OCI-LY7 (cell line): ENCODE measurements around the gene KSR1.

ENCODE experiments used
- EZH2phosphoT487 ChIP-seq: fragments of 200-600 bp; sonication (generic); IDR thresholded peaks from 2 replicates; pipeline ENCODE4 v1.6.1; 2018; ENCODE audit warnings: low read depth, borderline replicate concordance, mild to moderate bottlenecking, mixed run types, antibody characterized with exemption, low read length, moderate library complexity, mixed read lengths
- TF ChIP-seq, protein P1 (sequence below): fragments of 200-600 bp; sonication (generic); conservative IDR thresholded peaks from 2 replicates; pipeline ENCODE4 v1.5.1; 2014; ENCODE audit warnings: mild to moderate bottlenecking, antibody characterized with exemption, low read length, moderate library complexity, mixed read lengths

DNA sequence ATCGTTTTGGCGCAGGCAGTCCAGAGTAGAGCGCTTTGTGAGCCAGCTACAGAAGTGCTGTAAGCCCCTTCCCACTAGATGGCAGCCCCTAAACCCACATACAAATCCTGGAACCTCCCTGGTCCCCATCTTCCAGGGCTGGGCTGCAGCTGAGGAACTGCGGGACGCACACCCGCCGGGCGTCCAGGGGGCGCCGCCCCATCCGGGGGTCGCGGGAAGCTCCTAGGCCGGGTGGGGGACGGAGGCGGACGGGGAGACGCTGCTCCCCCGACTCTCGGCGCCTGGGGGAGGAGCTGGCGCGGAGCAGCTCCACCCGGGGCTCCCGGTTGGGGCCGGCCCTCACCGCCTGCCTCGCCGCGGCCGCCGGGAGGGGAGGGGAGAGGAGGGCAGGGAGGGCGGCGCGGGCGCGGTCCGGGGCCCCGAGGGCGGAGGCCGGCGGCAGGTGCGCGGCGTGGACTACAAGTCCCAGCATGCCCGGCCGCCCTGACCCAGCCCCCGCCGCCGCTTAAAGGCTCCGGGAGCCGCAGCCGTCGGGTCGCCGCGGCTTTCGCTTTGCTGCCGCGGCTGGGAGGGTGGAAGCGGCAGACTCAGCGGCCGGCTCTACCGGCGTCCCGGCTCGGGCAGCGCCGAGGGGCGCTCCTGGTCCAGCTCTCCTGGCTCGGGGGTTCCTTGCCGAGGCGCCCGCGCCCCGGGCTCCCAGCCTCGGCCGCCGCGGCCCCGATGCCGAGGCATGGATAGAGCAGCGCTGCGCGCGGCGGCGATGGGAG is at the start of gene KSR1:
- TF ChIP-seq, protein P1, sequence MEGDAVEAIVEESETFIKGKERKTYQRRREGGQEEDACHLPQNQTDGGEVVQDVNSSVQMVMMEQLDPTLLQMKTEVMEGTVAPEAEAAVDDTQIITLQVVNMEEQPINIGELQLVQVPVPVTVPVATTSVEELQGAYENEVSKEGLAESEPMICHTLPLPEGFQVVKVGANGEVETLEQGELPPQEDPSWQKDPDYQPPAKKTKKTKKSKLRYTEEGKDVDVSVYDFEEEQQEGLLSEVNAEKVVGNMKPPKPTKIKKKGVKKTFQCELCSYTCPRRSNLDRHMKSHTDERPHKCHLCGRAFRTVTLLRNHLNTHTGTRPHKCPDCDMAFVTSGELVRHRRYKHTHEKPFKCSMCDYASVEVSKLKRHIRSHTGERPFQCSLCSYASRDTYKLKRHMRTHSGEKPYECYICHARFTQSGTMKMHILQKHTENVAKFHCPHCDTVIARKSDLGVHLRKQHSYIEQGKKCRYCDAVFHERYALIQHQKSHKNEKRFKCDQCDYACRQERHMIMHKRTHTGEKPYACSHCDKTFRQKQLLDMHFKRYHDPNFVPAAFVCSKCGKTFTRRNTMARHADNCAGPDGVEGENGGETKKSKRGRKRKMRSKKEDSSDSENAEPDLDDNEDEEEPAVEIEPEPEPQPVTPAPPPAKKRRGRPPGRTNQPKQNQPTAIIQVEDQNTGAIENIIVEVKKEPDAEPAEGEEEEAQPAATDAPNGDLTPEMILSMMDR: peak; percentile 77
- no peak for TF ChIP-seq EZH2phosphoT487
